ENCODE measurements around the gene ANXA9. TPM values are rescaled to one million over a fixed set of nuclear protein-coding genes. Genes with fewer than 3 reads are reported as not detected.

The ANXA9 gene
- total and polyA plus RNA-seq, 2 experiments from 2014 or later = 1.4 to 2.2 TPM

- H3K36me3 ChIP-seq (ENCODE audit: insufficient read depth) = no peaks in the 10 kb centered on the region
- H3F3A ChIP-seq (replicated peaks; ENCODE audit: low read depth) = peaks cover 13% of the 10 kb centered on the region; the same call in 1 of the 2 replicates
- no peaks in the 10 kb centered on the region; the same call in 2 of the 3 replicates for H3K36me3 Mint-ChIP-seq (ENCODE audit: low read depth)
- H3K4me1 ChIP-seq (ENCODE audit: insufficient read depth) = peaks cover 24% of the 10 kb centered on the region
- no peaks in the 10 kb centered on the region for H3K9me3 Mint-ChIP-seq
- peak overlapping the region; percentile 94 for H3K4me3 Mint-ChIP-seq
- peak overlapping the region; percentile 84 for H3K4me3 ChIP-seq
- no peak overlapping the region for H3K27ac ChIP-seq (ENCODE audit: low read depth)
- H3K27me3 ChIP-seq (ENCODE audit: insufficient read depth) = no peaks in the 10 kb centered on the region
- H3K27me3 Mint-ChIP-seq (ENCODE audit: insufficient read depth, low read depth, poor library complexity) = peaks cover 20% of the 10 kb centered on the region
- ATAC-seq = no peak
- no peak overlapping the region for H3K27ac Mint-ChIP-seq
- peaks cover 15% of the 10 kb centered on the region for H3K79me2 ChIP-seq (replicated peaks; ENCODE audit: insufficient read depth)
- no peak for DNase-seq (ENCODE audit: low spot score)
- H2AFZ ChIP-seq = no peak overlapping the region
- no peak for TF ChIP-seq ETS1 (IDR thresholded peaks at IDR 0.05)
- TF ChIP-seq ZNF331 (CRISPR knock-in tag; IDR thresholded peaks at IDR 0.05; ENCODE audit: low read depth) = no peak
- TF ChIP-seq REST (IDR thresholded peaks at IDR 0.05; ENCODE audit: unreplicated experiment) = no peak
- no peak for TF ChIP-seq ZNF462 (CRISPR knock-in tag; IDR thresholded peaks at IDR 0.05)
- no peak for TF ChIP-seq EZH2phosphoT487 (IDR thresholded peaks at IDR 0.05; ENCODE audit: unreplicated experiment)
- no peak for TF ChIP-seq NANOG (IDR thresholded peaks at IDR 0.05; ENCODE audit: borderline replicate concordance)
- no peak for TF ChIP-seq ZNF114 (CRISPR knock-in tag; IDR thresholded peaks at IDR 0.05)
- no peak for TF ChIP-seq STAT1 (IDR thresholded peaks at IDR 0.05; ENCODE audit: unreplicated experiment)
- no peak for TF ChIP-seq CREB1 (CRISPR knock-in tag; IDR thresholded peaks at IDR 0.05; ENCODE audit: low read depth)
- TF ChIP-seq POLR2AphosphoS5 (IDR thresholded peaks at IDR 0.05; ENCODE audit: low read depth) = no peak
- TF ChIP-seq CTCF (conservative IDR thresholded peaks at IDR 0.05; ENCODE audit: low read depth in 2 of 2) = no peak
- TF ChIP-seq EZH2 (IDR thresholded peaks at IDR 0.05; ENCODE audit: low read depth, unreplicated experiment) = no peak
- no peak for TF ChIP-seq JUNB (IDR thresholded peaks at IDR 0.05; ENCODE audit: unreplicated experiment)
- H3K9me2 ChIP-seq (ENCODE audit: insufficient read depth) = no peaks in the 10 kb centered on the region
- peaks cover 36% of the 10 kb centered on the region for H3K4me1 Mint-ChIP-seq
- H3K4me2 ChIP-seq = peak overlapping the region; percentile 80
- no peaks in the 10 kb centered on the region; the same call in 1 of the 2 replicates for H4K20me1 ChIP-seq (replicated peaks; ENCODE audit: insufficient read depth)
Measured at GRCh38 chr1:151009674-151010345, 27.7 kb downstream of the ANXA9 start.
